HepG2 (cell line): ENCODE measurements around the gene KIAA1614. TPM values are rescaled to one million over a fixed set of nuclear protein-coding genes. Genes with fewer than 3 reads are reported as not detected.
A peak's percentile ranks its signal among the peaks of the same experiment; 100 is the strongest.

Experiments used
- CHD4 ChIP-seq: fragments of 200-600 bp; sonication (generic); IDR thresholded peaks from 2 replicates; pipeline ENCODE4 v1.7.0; 2017; ENCODE audit warnings: mild to moderate bottlenecking, low read length, borderline replicate concordance
- EP300 ChIP-seq, 3 experiments: sonication (generic) in 1 of 3; formaldehyde crosslinking in 1 of 3; IDR thresholded peaks; 2 replicates each; pipeline versions ENCODE4 v1.5.1 to v1.6.1; 2011 to 2020; ENCODE audit warnings: low read depth in 2 of 3, low read length in 2 of 3, borderline replicate concordance in 1 of 3, improper control_type of control experiment in 1 of 3, mild to moderate bottlenecking in 1 of 3, missing genetic modification reagents in 1 of 3, moderate library complexity in 1 of 3
- FOXP1 ChIP-seq, 2 experiments: fragments of 450-650 bp in 1 of 2; IDR thresholded peaks; 2 replicates each; pipeline ENCODE4 v1.6.1; 2017 to 2018; ENCODE audit warnings: antibody characterized with exemption in 1 of 2
- HNF4G ChIP-seq, 2 experiments: sonication (generic) in 1 of 2; formaldehyde crosslinking in 1 of 2; IDR thresholded peaks; 2 replicates each; pipeline versions ENCODE4 v1.4.0 to v1.6.1; 2011 to 2020; ENCODE audit warnings: borderline replicate concordance in 2 of 2, low read depth in 2 of 2, mild to moderate bottlenecking in 2 of 2, low read length in 1 of 2, missing genetic modification reagents in 1 of 2, moderate library complexity in 1 of 2
- MEIS1 ChIP-seq: sonication (generic); formaldehyde crosslinking; IDR thresholded peaks from 2 replicates; pipeline ENCODE4 v1.9.0; 2021; ENCODE audit warnings: mild to moderate bottlenecking, missing genetic modification reagents, moderate library complexity, borderline replicate concordance
- MYNN ChIP-seq: sonication (generic); formaldehyde crosslinking; IDR thresholded peaks from 2 replicates; pipeline ENCODE4 v1.4.0; 2020; ENCODE audit warnings: mild to moderate bottlenecking, low read depth, missing genetic modification reagents
- PAXIP1 ChIP-seq: sonication (generic); formaldehyde crosslinking; conservative IDR thresholded peaks from 2 replicates; pipeline ENCODE4 v1.4.0; 2020; ENCODE audit warnings: mild to moderate bottlenecking, missing genetic modification reagents, moderate library complexity
- RFX3 ChIP-seq: IDR thresholded peaks from 2 replicates; pipeline ENCODE4 v1.6.1; 2016; ENCODE audit warnings: missing biosample characterization, missing genetic modification reagents
- SOX6 ChIP-seq, 2 experiments: fragments of 450-650 bp in 1 of 2; sonication (generic) in 1 of 2; formaldehyde crosslinking in 1 of 2; IDR thresholded peaks; 2 replicates each; pipeline versions ENCODE4 v1.4.0 to v1.6.1; 2017 to 2020; ENCODE audit warnings: antibody characterized with exemption in 1 of 2, mild to moderate bottlenecking in 1 of 2, missing genetic modification reagents in 1 of 2
- TOPORS ChIP-seq: sonication (generic); formaldehyde crosslinking; IDR thresholded peaks from 2 replicates; pipeline ENCODE4 v1.8.0; 2023; ENCODE audit warnings: mild to moderate bottlenecking, missing genetic modification reagents
- ZMYM2 ChIP-seq: sonication (generic); formaldehyde crosslinking; IDR thresholded peaks from 2 replicates; pipeline ENCODE4 v1.8.0; 2022; ENCODE audit warnings: mild to moderate bottlenecking, missing genetic modification reagents
- polyA plus RNA-seq, 8 experiments: library from polyadenylated mRNA; depleted of rRNA in 3 of 8; stranded (reverse) in 7 of 8; unstranded in 1 of 8; fragments of >200 nt; fragmentation: Illumina TruSeq in 4 of 8; extraction: Trizol in 4 of 8; gene quantifications; 2 replicates each; pipeline versions ENCODE4 v1.2.1 to v1.2.3, GENCODE V29; 2011 to 2016; ENCODE audit warnings: low read depth in 4 of 8, missing spikeins in 1 of 8, mixed read lengths in 1 of 8; ENCODE audit not compliant: insufficient read depth in 1 of 8
- total RNA-seq, 5 experiments: library from RNA; depleted of rRNA; stranded (reverse); fragments of >200 nt; fragmentation: Illumina TruSeq; extraction: Trizol; gene quantifications; 2 replicates each; pipeline ENCODE4 v1.2.3, GENCODE V29; 2016; ENCODE audit warnings: low read depth in 1 of 5
- TF ChIP-seq, protein P1 (sequence below): sonication (generic); formaldehyde crosslinking; IDR thresholded peaks from 2 replicates; pipeline ENCODE4 v1.4.0; 2020; ENCODE audit warnings: missing genetic modification reagents
- TF ChIP-seq, protein P2 (sequence below): sonication (generic); formaldehyde crosslinking; IDR thresholded peaks from 2 replicates; pipeline ENCODE4 v1.5.0; 2020; ENCODE audit warnings: mild to moderate bottlenecking, missing genetic modification reagents

KIAA1614 gene
- total and polyA plus RNA-seq, 2 of the 13 experiments (the other 11 are each of a cell fraction or from before 2014, with no cell fraction given) = 0.15 to 0.77 TPM

DNA sequence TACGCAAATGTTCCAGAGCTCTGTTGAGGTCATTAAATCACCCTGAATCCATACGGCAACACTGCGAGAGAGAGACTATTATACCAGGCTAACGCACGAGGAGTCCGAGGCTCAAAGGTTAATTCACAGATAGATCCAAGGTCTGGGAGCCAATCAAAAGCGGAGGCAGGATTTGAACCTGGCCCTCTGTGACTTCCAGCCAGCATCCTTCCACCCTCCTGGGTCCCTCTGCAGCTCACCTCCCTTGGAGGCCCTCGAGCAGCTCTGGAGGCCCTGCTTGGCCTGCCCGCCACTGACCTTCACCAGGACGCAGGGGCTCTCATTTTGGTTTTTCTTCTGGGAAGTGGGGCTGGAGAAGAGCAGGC, 42.1 kb downstream of the KIAA1614 start (continued):
- TF ChIP-seq HNF4G (IDR thresholded peaks at IDR 0.05; ENCODE audit: borderline replicate concordance, low read depth, low read length) = no peak
- no peak for TF ChIP-seq HNF4G (CRISPR knock-in tag; IDR thresholded peaks at IDR 0.05; ENCODE audit: borderline replicate concordance, low read depth)
- TF ChIP-seq TOPORS (CRISPR knock-in tag) = no peak
- TF ChIP-seq RFX3 (CRISPR knock-in tag) = no peak
- TF ChIP-seq FOXP1 (IDR thresholded peaks at IDR 0.05) = no peak
- TF ChIP-seq FOXP1 (CRISPR knock-in tag; IDR thresholded peaks at IDR 0.05) = no peak
- 0 out of 2 replicates have a peak, but pooled peaks have one; percentile 18 for TF ChIP-seq ZMYM2 (CRISPR knock-in tag)
- TF ChIP-seq, protein P1, sequence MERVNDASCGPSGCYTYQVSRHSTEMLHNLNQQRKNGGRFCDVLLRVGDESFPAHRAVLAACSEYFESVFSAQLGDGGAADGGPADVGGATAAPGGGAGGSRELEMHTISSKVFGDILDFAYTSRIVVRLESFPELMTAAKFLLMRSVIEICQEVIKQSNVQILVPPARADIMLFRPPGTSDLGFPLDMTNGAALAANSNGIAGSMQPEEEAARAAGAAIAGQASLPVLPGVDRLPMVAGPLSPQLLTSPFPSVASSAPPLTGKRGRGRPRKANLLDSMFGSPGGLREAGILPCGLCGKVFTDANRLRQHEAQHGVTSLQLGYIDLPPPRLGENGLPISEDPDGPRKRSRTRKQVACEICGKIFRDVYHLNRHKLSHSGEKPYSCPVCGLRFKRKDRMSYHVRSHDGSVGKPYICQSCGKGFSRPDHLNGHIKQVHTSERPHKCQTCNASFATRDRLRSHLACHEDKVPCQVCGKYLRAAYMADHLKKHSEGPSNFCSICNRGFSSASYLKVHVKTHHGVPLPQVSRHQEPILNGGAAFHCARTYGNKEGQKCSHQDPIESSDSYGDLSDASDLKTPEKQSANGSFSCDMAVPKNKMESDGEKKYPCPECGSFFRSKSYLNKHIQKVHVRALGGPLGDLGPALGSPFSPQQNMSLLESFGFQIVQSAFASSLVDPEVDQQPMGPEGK (CRISPR knock-in tag) = no peak
- TF ChIP-seq PAXIP1 (CRISPR knock-in tag) = 0 out of 2 replicates have a peak, but pooled peaks have one; percentile 6
- no peak for TF ChIP-seq MEIS1 (CRISPR knock-in tag)
- no peak for TF ChIP-seq EP300 (IDR thresholded peaks at IDR 0.05; ENCODE audit: low read depth in 2 of 2, low read length in 2 of 2)
- no peak for TF ChIP-seq EP300 (CRISPR knock-in tag; IDR thresholded peaks at IDR 0.05; ENCODE audit: borderline replicate concordance)
- TF ChIP-seq, protein P2, sequence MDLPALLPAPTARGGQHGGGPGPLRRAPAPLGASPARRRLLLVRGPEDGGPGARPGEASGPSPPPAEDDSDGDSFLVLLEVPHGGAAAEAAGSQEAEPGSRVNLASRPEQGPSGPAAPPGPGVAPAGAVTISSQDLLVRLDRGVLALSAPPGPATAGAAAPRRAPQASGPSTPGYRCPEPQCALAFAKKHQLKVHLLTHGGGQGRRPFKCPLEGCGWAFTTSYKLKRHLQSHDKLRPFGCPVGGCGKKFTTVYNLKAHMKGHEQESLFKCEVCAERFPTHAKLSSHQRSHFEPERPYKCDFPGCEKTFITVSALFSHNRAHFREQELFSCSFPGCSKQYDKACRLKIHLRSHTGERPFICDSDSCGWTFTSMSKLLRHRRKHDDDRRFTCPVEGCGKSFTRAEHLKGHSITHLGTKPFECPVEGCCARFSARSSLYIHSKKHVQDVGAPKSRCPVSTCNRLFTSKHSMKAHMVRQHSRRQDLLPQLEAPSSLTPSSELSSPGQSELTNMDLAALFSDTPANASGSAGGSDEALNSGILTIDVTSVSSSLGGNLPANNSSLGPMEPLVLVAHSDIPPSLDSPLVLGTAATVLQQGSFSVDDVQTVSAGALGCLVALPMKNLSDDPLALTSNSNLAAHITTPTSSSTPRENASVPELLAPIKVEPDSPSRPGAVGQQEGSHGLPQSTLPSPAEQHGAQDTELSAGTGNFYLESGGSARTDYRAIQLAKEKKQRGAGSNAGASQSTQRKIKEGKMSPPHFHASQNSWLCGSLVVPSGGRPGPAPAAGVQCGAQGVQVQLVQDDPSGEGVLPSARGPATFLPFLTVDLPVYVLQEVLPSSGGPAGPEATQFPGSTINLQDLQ (CRISPR knock-in tag) = no peak
- no peak for TF ChIP-seq CHD4
- TF ChIP-seq SOX6 (IDR thresholded peaks at IDR 0.05) = no peak
- TF ChIP-seq SOX6 (CRISPR knock-in tag; IDR thresholded peaks at IDR 0.05) = no peak; the same call in 1 of the 2 replicates
- no peak for TF ChIP-seq MYNN (CRISPR knock-in tag)
- TF ChIP-seq, all 625 proteins: peak for 12
